Gastroesophageal sphincter (tissue), 4 donors: Measurements from ENCODE around the gene TTC9B. TPM values are rescaled to one million over a fixed set of nuclear protein-coding genes. Genes with fewer than 3 reads are reported as not detected.

Source experiments
- ATAC-seq: fragments of 150-250 bp; one replicate; pipeline ENCODE4 v1.9.1; 2016; ENCODE audit warnings: mild to moderate bottlenecking, moderate library complexity
- H3K27ac ChIP-seq, 4 donors: fragments of 200-600 bp; sonication (generic) in 3 of 4; 1 replicate in 3 of 4; 2 replicates in 1 of 4; pipeline ENCODE4 v1.5.1; 2016 to 2019
- H3K27me3 ChIP-seq: fragments of 200-600 bp; sonication (generic); one replicate; pipeline ENCODE4 v1.5.1; 2019
- H3K36me3 ChIP-seq, 2 donors: fragments of 200-600 bp; sonication (generic); one replicate each; pipeline ENCODE4 v1.5.1; 2019; ENCODE audit warnings: control low read depth in 1 of 2
- H3K4me1 ChIP-seq, 3 donors: fragments of 200-600 bp; sonication (generic); 1 replicate in 2 of 3; 2 replicates in 1 of 3; pipeline ENCODE4 v1.5.1; 2016 to 2019; ENCODE audit warnings: control low read depth in 2 of 3
- H3K4me3 ChIP-seq, 2 donors: fragments of 200-600 bp; sonication (generic); one replicate each; pipeline ENCODE4 v1.5.1; 2019; ENCODE audit warnings: mild to moderate bottlenecking in 1 of 2, moderate library complexity in 1 of 2
- H3K9me3 ChIP-seq, 3 donors: fragments of 200-600 bp; sonication (generic); one replicate each; pipeline ENCODE4 v1.5.1; 2017 to 2019; ENCODE audit warnings: control low read depth in 2 of 3
- EP300 ChIP-seq: sonication (generic); formaldehyde crosslinking; IDR thresholded peaks from one replicate; pipeline ENCODE4 v1.6.1; 2017; ENCODE audit warnings: antibody characterized with exemption, mild to moderate bottlenecking
- POLR2A ChIP-seq, 2 donors: fragments of 450-650 bp; IDR thresholded peaks; one replicate each; pipeline ENCODE4 v1.6.1; 2017; ENCODE audit warnings: antibody characterized with exemption in 2 of 2, mild to moderate bottlenecking in 2 of 2, moderate library complexity in 1 of 2
- POLR2AphosphoS5 ChIP-seq: sonication (generic); formaldehyde crosslinking; IDR thresholded peaks from one replicate; pipeline ENCODE4 v1.6.1; 2017; ENCODE audit warnings: antibody characterized with exemption
- WGBS, 2 donors: methylation state at CpG; one replicate each; pipeline ENCODE4 v1.1.5; 2018; ENCODE audit warnings: low coverage in 1 of 2; 5-methylcytosine and 5-hydroxymethylcytosine counted together
- total RNA-seq, 4 donors: library from RNA; depleted of rRNA; stranded (reverse); fragments of >200 nt; gene quantifications; one replicate each; pipeline ENCODE4 v1.1.0, GENCODE V29; 2016
- TF ChIP-seq, protein P1 (sequence below), 4 experiments: fragments of 200-600 bp in 2 of 4; fragments of 450-650 bp in 2 of 4; sonication (generic) in 1 of 4; IDR thresholded peaks; one replicate each; pipeline ENCODE4 v1.5.1; 2017 to 2019; ENCODE audit warnings: antibody characterized with exemption in 4 of 4, mild to moderate bottlenecking in 2 of 4, moderate library complexity in 2 of 4

TTC9B gene
- total RNA-seq, 4 donors from 2014 or later, result not detected

- Histone ChIP-seq H3K27me3 (peaks cover 58% of the 10 kb centered on the region), H3K36me3 (peaks cover 0 to 10% of the 10 kb centered on the region in 2 donors), H3K9me3 (no peaks in the 10 kb centered on the region), H3K4me1 (peaks cover 0 to 18% (median 0%) of the 10 kb centered on the region in 3 donors), H3K4me3 (no peak overlapping the region), H3K27ac (no peak overlapping the region)
- TF ChIP-seq POLR2AphosphoS5 (no peak), POLR2A (IDR thresholded peaks at IDR 0.05) (no peak)
- TF ChIP-seq, protein P1, sequence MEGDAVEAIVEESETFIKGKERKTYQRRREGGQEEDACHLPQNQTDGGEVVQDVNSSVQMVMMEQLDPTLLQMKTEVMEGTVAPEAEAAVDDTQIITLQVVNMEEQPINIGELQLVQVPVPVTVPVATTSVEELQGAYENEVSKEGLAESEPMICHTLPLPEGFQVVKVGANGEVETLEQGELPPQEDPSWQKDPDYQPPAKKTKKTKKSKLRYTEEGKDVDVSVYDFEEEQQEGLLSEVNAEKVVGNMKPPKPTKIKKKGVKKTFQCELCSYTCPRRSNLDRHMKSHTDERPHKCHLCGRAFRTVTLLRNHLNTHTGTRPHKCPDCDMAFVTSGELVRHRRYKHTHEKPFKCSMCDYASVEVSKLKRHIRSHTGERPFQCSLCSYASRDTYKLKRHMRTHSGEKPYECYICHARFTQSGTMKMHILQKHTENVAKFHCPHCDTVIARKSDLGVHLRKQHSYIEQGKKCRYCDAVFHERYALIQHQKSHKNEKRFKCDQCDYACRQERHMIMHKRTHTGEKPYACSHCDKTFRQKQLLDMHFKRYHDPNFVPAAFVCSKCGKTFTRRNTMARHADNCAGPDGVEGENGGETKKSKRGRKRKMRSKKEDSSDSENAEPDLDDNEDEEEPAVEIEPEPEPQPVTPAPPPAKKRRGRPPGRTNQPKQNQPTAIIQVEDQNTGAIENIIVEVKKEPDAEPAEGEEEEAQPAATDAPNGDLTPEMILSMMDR (IDR thresholded peaks at IDR 0.05), result peak in 2 of 4 experiments; percentile 7 to 32
- 6 to 12% methylated on average over 19 of the region's 54 CpGs for WGBS, 2 donors
- ATAC-seq, result no peak
Measured at GRCh38 chr19:40217027-40217810, 965 bp downstream of the TTC9B start.

- 25 to 30% methylated on average over 9 of the region's 9 CpGs for WGBS, 2 donors
- Histone ChIP-seq H3K36me3 (peaks cover 0 to 15% of the 10 kb centered on the region in 2 donors), H3K4me1 (peaks cover 0 to 18% (median 0%) of the 10 kb centered on the region in 3 donors), H3K27me3 (peaks cover 56% of the 10 kb centered on the region), H3K9me3 (no peaks in the 10 kb centered on the region), H3K4me3 (no peak overlapping the region), H3K27ac (no peak overlapping the region)
- ATAC-seq, result no peak
- TF ChIP-seq, protein P1 (IDR thresholded peaks at IDR 0.05), result no peak
- no peak for TF ChIP-seq EP300
- TF ChIP-seq POLR2A (IDR thresholded peaks at IDR 0.05), result no peak
- no peak for TF ChIP-seq POLR2AphosphoS5
Measured at GRCh38 chr19:40216777-40217026, 1.5 kb downstream of the TTC9B start.

DNA sequence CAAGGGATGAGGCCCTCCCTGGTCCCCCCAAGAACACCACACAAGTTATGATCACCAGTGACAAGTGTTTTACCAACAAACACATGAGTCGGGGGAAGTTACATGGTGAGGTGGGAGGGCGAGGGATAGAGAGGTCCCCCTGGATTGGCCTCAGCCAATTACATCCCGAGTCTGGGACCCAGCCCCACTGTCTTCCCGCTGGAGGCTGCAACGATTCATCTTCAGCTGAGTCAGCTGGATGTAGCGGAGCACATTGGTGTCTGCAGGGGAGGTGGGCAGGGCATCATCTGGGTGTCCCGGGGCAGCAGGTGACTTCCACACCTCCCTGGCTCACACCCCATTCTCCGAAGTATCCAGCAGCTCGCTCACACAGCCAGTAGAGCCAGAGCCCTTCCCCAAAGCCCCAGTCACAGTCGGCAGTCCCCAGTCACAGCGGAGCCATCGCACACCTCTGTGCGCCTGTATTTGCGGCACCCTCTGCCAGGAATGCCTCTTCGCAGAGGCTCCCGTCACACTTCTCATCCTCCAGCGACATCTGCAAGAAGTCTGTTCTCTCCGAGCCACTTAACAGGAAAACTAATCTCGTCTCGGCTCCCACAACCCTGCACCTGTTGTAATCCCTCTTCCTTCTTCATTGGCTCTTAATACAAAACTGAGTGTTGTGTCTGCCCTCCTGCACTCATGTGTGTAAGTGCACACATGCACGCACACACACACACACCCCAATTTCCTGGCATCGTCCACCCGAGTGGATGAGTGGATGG is 2.0 kb downstream of the TTC9B start:
- Histone ChIP-seq H3K36me3 (peaks cover 0 to 20% of the 10 kb centered on the region in 2 donors), H3K27me3 (peaks cover 56% of the 10 kb centered on the region), H3K9me3 (no peaks in the 10 kb centered on the region), H3K27ac (no peak overlapping the region), H3K4me3 (no peak overlapping the region), H3K4me1 (peaks cover 0 to 18% (median 0%) of the 10 kb centered on the region in 3 donors)
- ATAC-seq, result no peak
- WGBS, 2 donors, result 47 to 54% methylated on average over 13 to 18 of the region's 23 CpGs
- no peak for TF ChIP-seq POLR2A (IDR thresholded peaks at IDR 0.05)
- no peak for TF ChIP-seq POLR2AphosphoS5
- TF ChIP-seq, protein P1 (IDR thresholded peaks at IDR 0.05), result no peak
- no peak for TF ChIP-seq EP300

- H3K27me3 ChIP-seq, result peaks cover 43% of the 10 kb centered on the region
- H3K36me3 ChIP-seq, result peaks cover 0 to 33% of the 10 kb centered on the region in 2 donors
- H3K4me3 ChIP-seq, result no peak overlapping the region
- peaks cover 0 to 18% (median 0%) of the 10 kb centered on the region in 3 donors for H3K4me1 ChIP-seq
- no peak for ATAC-seq
- TF ChIP-seq POLR2AphosphoS5 (no peak), POLR2A (IDR thresholded peaks at IDR 0.05) (no peak), EP300 (no peak)
- TF ChIP-seq, protein P1 (IDR thresholded peaks at IDR 0.05), result no peak
- H3K27ac ChIP-seq, result no peak overlapping the region
- H3K9me3 ChIP-seq, result no peaks in the 10 kb centered on the region
- no CpG with 5 or more reads among the region's 22 CpGs for WGBS, 2 donors
Measured at GRCh38 chr19:40214936-40215335, 3.2 kb downstream of the TTC9B start.
